B cell (primary cell): ENCODE results near the gene VENTX. TPM values are rescaled to one million over a fixed set of nuclear protein-coding genes. Genes with fewer than 3 reads are reported as not detected.

ENCODE experiments used
- ATAC-seq: fragments of 200-7000 bp; cut with Tn5 transposase; one replicate; pipeline ENCODE4 v1.10.0; 2021; ENCODE audit warnings: low read depth, mild to moderate bottlenecking, moderate number of reproducible peaks, moderate library complexity
- CTCF ChIA-PET: fragments of 350-600 bp; sonication (Branson Sonifier 250); formaldehyde crosslinking; loops from one replicate; lab custom pipeline; 2021; ENCODE audit warnings: antibody characterized with exemption, inconsistent platforms; lab: Charles Lee
- POLR2A ChIA-PET: fragments of 350-600 bp; sonication (Branson Sonifier 250); formaldehyde crosslinking; loops from one replicate; lab custom pipeline; 2021; ENCODE audit warnings: antibody characterized with exemption; lab: Charles Lee
- DNase-seq: peaks from one replicate; pipeline ENCODE4 v3.0.0; 2013
- H2AFZ ChIP-seq: 2 replicates; pipeline ENCODE4 v1.6.1; 2012; ENCODE audit warnings: mild to moderate bottlenecking, low read depth, low read length; ENCODE audit not compliant: insufficient read depth, poor library complexity, severe bottlenecking
- H3K27ac ChIP-seq, 2 donors: 1 replicate in 1 of 2; 2 replicates in 1 of 2; pipeline ENCODE4 v1.5.1; 2012 to 2013; ENCODE audit warnings: low read length in 2 of 2, mild to moderate bottlenecking in 2 of 2, moderate library complexity in 1 of 2
- H3K27me3 ChIP-seq, 4 experiments: fragments of 200-600 bp in 1 of 4; sonication (generic) in 1 of 4; replicated peaks in 1 of 4; 1 replicate in 2 of 4; 2 replicates in 2 of 4; pipeline versions ENCODE4 v1.6.1 to v1.7.0; 2013 to 2016; ENCODE audit warnings: low read length in 3 of 4, mild to moderate bottlenecking in 2 of 4, mixed read lengths in 1 of 4, moderate library complexity in 1 of 4; ENCODE audit not compliant: insufficient read depth in 4 of 4, control insufficient read depth in 3 of 4; ENCODE audit errors: control extremely low read depth in 1 of 4
- H3K36me3 ChIP-seq, 2 experiments: replicated peaks in 1 of 2; 1 replicate in 1 of 2; 2 replicates in 1 of 2; pipeline versions ENCODE4 v1.6.1 to v1.7.1; 2013; ENCODE audit warnings: low read length in 1 of 2; ENCODE audit not compliant: insufficient read depth in 2 of 2, control insufficient read depth in 1 of 2; ENCODE audit errors: control extremely low read depth in 1 of 2, extremely low read depth in 1 of 2
- H3K4me1 ChIP-seq, 2 donors: fragments of 200-600 bp in 1 of 2; sonication (generic) in 1 of 2; 1 replicate in 1 of 2; 2 replicates in 1 of 2; pipeline versions ENCODE4 v1.5.1 to v1.6.1; 2013 to 2017; ENCODE audit warnings: low read length in 2 of 2; ENCODE audit not compliant: control insufficient read depth in 2 of 2, insufficient read depth in 2 of 2
- H3K4me2 ChIP-seq: replicated peaks from 2 replicates; pipeline ENCODE3; 2012; ENCODE audit warnings: mild to moderate bottlenecking, low read depth, low read length; ENCODE audit not compliant: poor library complexity, severe bottlenecking
- H3K4me3 ChIP-seq, 5 experiments: fragments of 200-600 bp in 1 of 5; sonication (generic) in 1 of 5; 1 replicate in 3 of 5; 2 replicates in 2 of 5; pipeline versions ENCODE4 v1.5.1 to v1.7.0; 2011 to 2016; ENCODE audit warnings: low read length in 4 of 5, mild to moderate bottlenecking in 4 of 5, low read depth in 2 of 5, control low read depth in 1 of 5, moderate library complexity in 1 of 5; ENCODE audit not compliant: insufficient read depth in 1 of 5; ENCODE audit errors: control extremely low read depth in 1 of 5, extremely low read depth in 1 of 5
- H3K79me2 ChIP-seq: fragments of 200-600 bp; sonication (generic); one replicate; pipeline ENCODE4 v1.6.0; 2016; ENCODE audit warnings: low read length; ENCODE audit not compliant: control insufficient read depth, insufficient read depth
- H3K9ac ChIP-seq: fragments of 200-600 bp; sonication (generic); 2 replicates; pipeline ENCODE4 v1.6.1; 2017; ENCODE audit warnings: mild to moderate bottlenecking, low read length, moderate library complexity
- H3K9me3 ChIP-seq, 3 donors: one replicate each; pipeline versions ENCODE4 v1.6.1 to v1.7.1; 2013; ENCODE audit warnings: low read length in 2 of 3; ENCODE audit not compliant: control insufficient read depth in 2 of 3, insufficient read depth in 1 of 3; ENCODE audit errors: control extremely low read depth in 1 of 3
- H4K20me1 ChIP-seq: 2 replicates; pipeline ENCODE4 v1.6.0; 2012; ENCODE audit warnings: mild to moderate bottlenecking, low read length; ENCODE audit not compliant: insufficient read depth, control insufficient read depth, poor library complexity, severe bottlenecking
- H3K27ac Mint-ChIP-seq: one replicate; pipeline ENCODE4 v1.8.0; 2021; ENCODE audit warnings: mixed read lengths
- H3K27me3 Mint-ChIP-seq: one replicate; pipeline ENCODE4 v1.8.0; 2021; ENCODE audit warnings: mixed read lengths
- H3K4me1 Mint-ChIP-seq: one replicate; pipeline ENCODE4 v1.8.0; 2021; ENCODE audit warnings: mixed read lengths
- H3K4me3 Mint-ChIP-seq: one replicate; pipeline ENCODE4 v1.8.0; 2021; ENCODE audit warnings: mixed read lengths
- H3K9me3 Mint-ChIP-seq: one replicate; pipeline ENCODE4 v1.8.0; 2022; ENCODE audit warnings: mixed read lengths; ENCODE audit not compliant: insufficient read depth
- EZH2 ChIP-seq: IDR thresholded peaks from 2 replicates; pipeline ENCODE4 v1.6.1; 2012; ENCODE audit warnings: borderline replicate concordance, low read depth, mild to moderate bottlenecking, moderate library complexity, low read length; ENCODE audit not compliant: insufficient read depth, poor library complexity, severe bottlenecking
- WGBS: methylation state at CpG from one replicate; pipeline ENCODE4 v1.1.5; 2013; ENCODE audit warnings: missing lambda C conversion rate; ENCODE audit not compliant: insufficient coverage; 5-methylcytosine and 5-hydroxymethylcytosine counted together
- intact Hi-C: fragments of 100-400 bp; cut with micrococcal nuclease; formaldehyde crosslinking; loops from one replicate; pipeline ENCODE4 v1.10.0; 2022
- polyA plus RNA-seq: library from polyadenylated mRNA; depleted of rRNA; stranded (reverse); fragments of >200 nt; gene quantifications from 2 replicates; pipeline ENCODE4 v1.2.3, GENCODE V29; 2012
- total RNA-seq, 2 donors: library from RNA; stranded (reverse); fragments of 120-200 nt in 1 of 2; gene quantifications; 1 replicate in 1 of 2; 2 replicates in 1 of 2; pipeline versions ENCODE4 v1.2.3 to v1.2.4, GENCODE V29; 2013 to 2022
- TF ChIP-seq, protein P1 (sequence below): fragments of 200-600 bp; IDR thresholded peaks from one replicate; pipeline ENCODE4 v1.8.0; 2022; ENCODE audit warnings: antibody characterized with exemption, mild to moderate bottlenecking

Gene VENTX
- total and polyA plus RNA-seq, 2 donors (not counting 1 experiment from before 2014, with no cell fraction given), result 0.82 TPM; not detected in 1

GRCh38 chr10:133195096-133195495 is 42.6 kb upstream of the VENTX start:
- TF ChIP-seq, protein P1, sequence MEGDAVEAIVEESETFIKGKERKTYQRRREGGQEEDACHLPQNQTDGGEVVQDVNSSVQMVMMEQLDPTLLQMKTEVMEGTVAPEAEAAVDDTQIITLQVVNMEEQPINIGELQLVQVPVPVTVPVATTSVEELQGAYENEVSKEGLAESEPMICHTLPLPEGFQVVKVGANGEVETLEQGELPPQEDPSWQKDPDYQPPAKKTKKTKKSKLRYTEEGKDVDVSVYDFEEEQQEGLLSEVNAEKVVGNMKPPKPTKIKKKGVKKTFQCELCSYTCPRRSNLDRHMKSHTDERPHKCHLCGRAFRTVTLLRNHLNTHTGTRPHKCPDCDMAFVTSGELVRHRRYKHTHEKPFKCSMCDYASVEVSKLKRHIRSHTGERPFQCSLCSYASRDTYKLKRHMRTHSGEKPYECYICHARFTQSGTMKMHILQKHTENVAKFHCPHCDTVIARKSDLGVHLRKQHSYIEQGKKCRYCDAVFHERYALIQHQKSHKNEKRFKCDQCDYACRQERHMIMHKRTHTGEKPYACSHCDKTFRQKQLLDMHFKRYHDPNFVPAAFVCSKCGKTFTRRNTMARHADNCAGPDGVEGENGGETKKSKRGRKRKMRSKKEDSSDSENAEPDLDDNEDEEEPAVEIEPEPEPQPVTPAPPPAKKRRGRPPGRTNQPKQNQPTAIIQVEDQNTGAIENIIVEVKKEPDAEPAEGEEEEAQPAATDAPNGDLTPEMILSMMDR, result no peak
- no peak for TF ChIP-seq EZH2
- no peak overlapping the region for H3K4me3 Mint-ChIP-seq
- intact Hi-C loops, result no loop called here

DNA sequence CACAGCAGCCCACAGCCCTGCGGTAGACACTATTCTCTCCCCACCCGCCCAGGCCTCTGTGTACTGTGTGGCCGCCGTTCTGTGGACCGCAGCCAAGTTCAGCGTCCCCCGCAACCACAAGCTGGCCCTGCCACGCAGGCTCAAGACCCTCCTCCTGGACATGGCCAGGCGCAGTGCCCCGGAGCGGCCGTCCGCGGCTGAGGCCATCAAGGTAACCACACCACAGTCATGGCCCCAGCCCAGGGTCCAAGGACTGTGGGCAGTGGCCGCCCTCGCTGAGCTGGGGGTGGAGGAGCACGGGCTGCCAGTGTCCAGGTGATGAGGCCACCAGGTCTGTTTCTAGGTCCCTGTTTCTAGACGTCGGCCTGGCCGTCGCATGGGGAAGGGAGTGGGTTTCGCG is 42.0 kb upstream of the VENTX start:
- no peak for ATAC-seq
- no peaks in the 10 kb centered on the region for H3K9me3 Mint-ChIP-seq
- intact Hi-C loops, result no loop called here
- H3K36me3 ChIP-seq, result no peaks in the 10 kb centered on the region
- no peak for DNase-seq
- no peak overlapping the region for H3K4me3 Mint-ChIP-seq
- H4K20me1 ChIP-seq, result no peaks in the 10 kb centered on the region
- no peak overlapping the region for H3K4me3 ChIP-seq
- no peaks in the 10 kb centered on the region for H3K4me1 ChIP-seq
- no peak overlapping the region for H3K4me2 ChIP-seq
- H3K27ac ChIP-seq, result no peak overlapping the region
- no peak overlapping the region for H2AFZ ChIP-seq
- H3K27me3 ChIP-seq, result no peaks in the 10 kb centered on the region
- H3K27ac Mint-ChIP-seq, result no peak overlapping the region
- TF ChIP-seq, protein P1, result no peak
- no peak for TF ChIP-seq EZH2
- H3K9ac ChIP-seq, result no peak overlapping the region
- POLR2A ChIA-PET, result no interaction called here
- H3K4me1 Mint-ChIP-seq, result no peaks in the 10 kb centered on the region
- H3K9me3 ChIP-seq, result peaks cover 0 to 4% (median 1%) of the 10 kb centered on the region in 3 donors
- WGBS, result 97% methylated on average over 20 of the region's 23 CpGs
- CTCF ChIA-PET, result no interaction called here
- no peaks in the 10 kb centered on the region for H3K79me2 ChIP-seq
- no peaks in the 10 kb centered on the region for H3K27me3 Mint-ChIP-seq

More at GRCh38 chr10:133195096-133195495, 42.6 kb upstream of the VENTX start:
- Mint-ChIP-seq H3K27me3 (no peaks in the 10 kb centered on the region), H3K4me1 (no peaks in the 10 kb centered on the region), H3K9me3 (no peaks in the 10 kb centered on the region), H3K27ac (no peak overlapping the region)
- ATAC-seq, result no peak
- Histone ChIP-seq H3K27me3 (no peaks in the 10 kb centered on the region), H3K79me2 (no peaks in the 10 kb centered on the region), H3K4me3 (no peak overlapping the region), H3K9ac (no peak overlapping the region), H3K27ac (no peak overlapping the region), H3K36me3 (no peaks in the 10 kb centered on the region), H4K20me1 (no peaks in the 10 kb centered on the region), H2AFZ (no peak overlapping the region), H3K4me2 (no peak overlapping the region), H3K9me3 (peaks cover 0 to 4% (median 1%) of the 10 kb centered on the region in 3 donors), H3K4me1 (no peaks in the 10 kb centered on the region)
- no peak for DNase-seq
- CTCF ChIA-PET, result no interaction called here
- 91% methylated on average over 19 of the region's 19 CpGs for WGBS
- POLR2A ChIA-PET, result no interaction called here
